SU-DHL-6 (cell line): ENCODE results near the gene RBFOX1.

Experiments
- CTCF ChIP-seq: fragments of 200-600 bp; sonication (generic); IDR thresholded peaks from one replicate; pipeline ENCODE4 v1.5.1; 2017; ENCODE audit warnings: antibody characterized with exemption, mild to moderate bottlenecking, low read length, moderate library complexity; ENCODE audit not compliant: insufficient read depth, poor library complexity, severe bottlenecking
- EZH2phosphoT487 ChIP-seq: fragments of 200-600 bp; sonication (generic), shearing (Covaris generic); conservative IDR thresholded peaks from 2 replicates; pipeline ENCODE4 v1.6.1; 2018; ENCODE audit warnings: mild to moderate bottlenecking, antibody characterized with exemption, low read length, moderate library complexity, mixed read lengths

GRCh38 chr16:7521834-7522233 is 189.2 kb downstream of the RBFOX1 start:
- TF ChIP-seq CTCF (no peak), EZH2phosphoT487 (no peak)
